NCI-H2081 treated with DMSO at 0.1 percent for 48 hours (cell line): Measurements from ENCODE around the gene RHAG.
"Not testable (repeated sequence)": the region's sequence is repeated elsewhere in the genome, so short reads cannot be mapped to it uniquely, and the experiment has no call there.

Source experiments
- DNase-seq: peaks from one replicate; lab custom pipeline; 2025; lab: John Stamatoyannopoulos, UW

RHAG gene

DNA sequence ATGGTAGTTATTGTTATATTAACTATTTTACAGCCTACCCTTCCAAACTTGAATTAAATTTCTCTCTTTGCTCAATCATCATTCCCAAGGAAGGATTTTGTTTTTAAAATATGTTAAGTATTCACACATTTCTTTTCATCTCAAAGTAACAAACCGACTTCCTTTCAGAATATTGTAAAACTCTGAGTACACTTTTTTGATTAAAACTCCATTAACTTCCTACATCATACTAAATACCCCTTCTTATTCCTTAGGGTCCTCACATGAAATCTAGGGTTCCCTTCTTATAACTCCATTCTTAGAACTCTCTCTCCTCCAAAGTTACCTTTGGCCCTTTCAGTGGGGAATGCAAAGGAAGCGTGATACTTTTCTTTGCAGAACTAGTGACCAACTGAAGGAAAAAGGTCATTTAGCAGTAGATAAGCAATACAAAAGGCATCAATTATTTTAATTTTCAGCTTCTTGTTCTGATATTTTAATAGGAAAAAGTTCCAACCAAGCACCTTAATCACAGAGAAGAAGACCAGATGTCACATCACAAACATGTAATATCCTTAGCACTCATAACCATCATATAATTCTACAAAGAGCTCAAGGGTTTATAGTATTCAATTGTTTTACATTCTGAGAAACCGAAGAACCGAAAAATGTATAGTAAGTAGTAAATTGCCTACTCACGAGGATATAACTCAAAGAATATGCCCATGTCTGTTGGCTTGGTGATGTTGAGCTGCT is 494 bp downstream of the RHAG start:
- DNase-seq: no peak

DNA sequence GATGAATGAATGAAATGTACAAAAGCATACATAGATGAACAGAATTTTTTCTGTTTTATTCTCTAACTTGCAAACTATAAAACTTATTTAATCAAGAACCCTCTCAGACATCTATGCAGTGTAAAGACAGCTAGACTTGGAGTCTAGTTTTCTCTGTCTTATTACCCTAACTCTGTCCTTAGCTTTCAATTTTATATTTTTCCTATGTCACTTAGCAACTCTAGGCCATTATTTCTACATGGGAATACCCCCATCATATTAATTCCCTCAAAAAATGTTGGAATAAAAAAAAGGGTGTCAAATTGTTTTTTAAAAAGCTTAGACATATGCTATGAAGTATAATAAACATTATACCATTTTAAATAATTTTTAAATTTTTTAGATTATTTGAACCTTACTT is 1.2 kb downstream of the RHAG start:
- no peak for DNase-seq

DNA sequence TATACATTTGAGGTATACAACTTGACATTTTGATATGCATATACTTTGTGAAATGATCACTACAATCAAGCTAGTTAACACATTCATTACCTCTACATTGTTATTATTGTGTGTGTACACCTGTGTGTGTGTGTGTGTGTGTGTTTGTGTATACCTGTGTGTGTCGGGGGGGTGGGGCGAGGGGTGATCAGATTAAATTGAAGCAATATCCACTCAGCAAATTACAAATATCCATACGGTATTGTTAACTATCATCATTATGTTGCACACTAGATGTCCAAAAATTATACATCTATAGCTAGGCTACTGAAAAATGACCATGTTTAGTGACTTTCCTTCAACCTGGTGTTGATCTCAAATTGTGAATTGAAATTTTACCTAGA is 1.8 kb downstream of the RHAG start:
- no peak for DNase-seq

DNA sequence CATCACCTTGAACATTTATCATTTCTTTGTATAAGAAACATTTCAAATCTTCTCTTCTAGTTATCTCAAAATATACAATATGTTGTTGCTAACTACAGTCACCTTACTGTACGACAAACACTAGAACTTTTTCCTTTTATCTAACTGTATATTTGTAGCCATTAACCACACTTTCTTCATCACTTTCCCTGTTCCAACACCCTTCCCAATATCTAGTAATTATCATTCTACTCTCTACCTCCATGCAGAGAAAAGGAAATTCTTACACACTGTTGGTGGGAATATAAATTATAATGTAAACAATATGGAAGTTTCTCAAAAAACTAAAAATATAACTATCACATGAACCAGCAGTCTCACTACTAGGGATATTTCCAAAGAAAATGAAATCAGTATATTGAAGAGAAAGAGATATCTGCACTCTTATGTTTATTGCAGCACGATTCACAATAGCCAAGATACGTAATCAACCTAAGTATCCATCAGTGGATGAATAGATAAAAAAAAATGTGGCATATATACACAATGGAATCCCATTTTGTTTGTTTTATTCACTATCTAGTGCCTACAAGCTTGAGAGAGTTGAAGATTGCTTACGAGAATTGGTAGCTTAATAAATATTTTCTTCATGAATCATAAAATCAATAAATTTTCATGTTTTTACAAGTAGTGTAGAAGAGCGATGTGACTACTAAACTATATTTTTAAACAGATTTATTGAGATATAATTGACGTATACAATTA is 2.4 kb downstream of the RHAG start:
- DNase-seq: no peak

DNA sequence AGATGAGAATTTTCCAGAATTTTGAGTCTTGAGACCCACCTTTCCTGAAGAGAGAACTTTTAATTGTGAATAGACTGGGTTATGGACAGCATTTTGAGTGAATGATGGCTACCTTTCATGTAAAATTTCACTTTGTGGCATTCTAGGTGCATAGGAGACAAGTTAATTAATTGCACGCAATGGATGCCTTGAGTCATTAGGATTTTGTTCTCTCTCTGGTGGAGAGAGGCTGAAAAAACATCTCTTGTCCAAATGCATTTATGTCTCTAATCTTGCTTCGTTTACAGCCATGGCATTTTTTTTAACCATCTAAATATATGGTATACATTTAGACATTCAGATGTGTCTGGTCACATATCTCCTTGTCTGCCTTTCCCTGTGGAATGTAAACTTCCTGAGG is 3.1 kb downstream of the RHAG start:
- no peak for DNase-seq

DNA sequence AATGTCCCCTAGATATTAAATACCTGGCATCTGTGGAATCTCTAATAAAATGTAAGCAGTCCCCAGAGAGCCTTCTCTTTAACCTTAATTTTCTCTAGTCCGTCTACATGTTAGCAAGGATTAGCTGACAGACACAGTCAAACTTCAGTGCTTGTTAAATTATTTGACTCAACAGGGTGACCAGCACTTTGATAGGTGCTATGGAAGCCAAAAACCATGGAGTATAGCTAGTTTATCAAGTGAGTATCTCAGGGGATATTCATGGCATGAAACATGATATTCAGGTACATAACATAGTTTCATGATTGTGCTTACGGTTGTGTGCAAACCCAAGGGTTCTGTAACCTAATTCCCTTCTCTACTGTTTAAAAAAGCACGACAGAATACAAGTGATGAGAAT is 3.9 kb downstream of the RHAG start:
- DNase-seq: no peak

DNA sequence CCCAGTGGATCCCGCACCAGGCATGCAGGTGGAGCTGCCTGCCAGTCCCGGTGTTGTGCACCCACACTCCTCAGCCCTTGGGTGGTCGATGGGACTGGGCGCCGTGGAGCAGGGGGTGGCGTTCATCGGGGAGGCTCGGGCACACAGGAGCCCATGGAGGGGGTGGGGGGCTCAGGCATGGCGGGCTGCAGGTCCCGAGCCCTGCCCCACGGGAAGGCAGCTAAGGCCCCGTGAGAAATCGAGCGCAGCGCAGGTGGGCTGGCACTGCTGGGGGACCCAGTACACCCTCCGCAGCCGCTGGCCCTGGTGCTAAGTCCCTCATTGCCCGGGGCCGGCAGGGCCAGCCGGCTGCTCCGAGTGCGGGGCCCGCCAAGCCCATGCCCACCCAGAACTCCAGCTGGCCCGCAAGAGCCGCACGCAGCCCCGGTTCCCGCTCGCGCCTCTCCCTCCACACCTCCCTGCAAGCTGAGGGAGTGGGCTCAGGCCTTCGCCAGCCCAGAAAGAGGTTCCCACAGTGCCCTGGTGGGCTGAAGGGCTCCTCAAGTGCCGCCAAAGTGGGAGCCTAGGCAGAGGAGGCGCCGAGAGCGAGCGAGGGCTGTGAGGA is 7.1 kb downstream of the RHAG start:
- not testable (repeated sequence) for DNase-seq

DNA sequence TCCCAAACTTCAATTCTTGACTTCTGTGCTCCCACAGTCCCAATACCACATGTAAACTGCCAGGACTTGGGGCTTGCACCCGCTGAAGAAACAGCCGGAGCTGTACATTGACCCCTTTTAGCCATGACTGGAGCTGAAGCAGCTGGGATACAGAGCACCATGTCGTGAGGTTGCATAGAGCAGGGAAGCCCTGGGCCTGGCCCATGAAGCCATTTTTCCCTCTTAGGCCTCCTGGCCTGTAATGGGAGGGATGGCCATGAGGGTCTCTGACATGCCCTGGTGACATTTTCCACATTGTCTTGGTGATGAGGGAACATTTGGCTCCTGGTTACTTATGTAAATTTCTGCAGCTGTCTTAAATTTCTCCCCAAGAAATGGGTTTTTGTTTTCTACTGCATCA is 9.8 kb downstream of the RHAG start:
- no peak for DNase-seq

DNA sequence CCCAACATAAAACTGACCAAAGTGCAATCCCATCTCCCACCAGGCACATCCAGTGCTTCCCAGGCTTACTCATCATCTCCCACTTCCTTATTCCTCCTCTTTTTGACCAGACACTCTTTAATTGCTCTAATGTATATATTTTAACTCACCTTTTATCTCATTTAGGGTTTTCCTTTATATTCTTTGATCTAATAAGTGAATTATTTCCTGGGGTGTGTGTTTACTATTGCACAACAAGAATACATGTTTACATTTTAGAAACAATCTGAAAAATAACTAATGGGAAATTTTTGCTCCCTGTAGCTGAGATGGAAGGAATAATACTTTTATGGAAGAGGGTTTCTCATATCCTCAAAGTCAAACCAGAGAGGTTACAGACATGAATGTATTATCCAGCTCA is 18.4 kb downstream of the RHAG start:
- no peak for DNase-seq

DNA sequence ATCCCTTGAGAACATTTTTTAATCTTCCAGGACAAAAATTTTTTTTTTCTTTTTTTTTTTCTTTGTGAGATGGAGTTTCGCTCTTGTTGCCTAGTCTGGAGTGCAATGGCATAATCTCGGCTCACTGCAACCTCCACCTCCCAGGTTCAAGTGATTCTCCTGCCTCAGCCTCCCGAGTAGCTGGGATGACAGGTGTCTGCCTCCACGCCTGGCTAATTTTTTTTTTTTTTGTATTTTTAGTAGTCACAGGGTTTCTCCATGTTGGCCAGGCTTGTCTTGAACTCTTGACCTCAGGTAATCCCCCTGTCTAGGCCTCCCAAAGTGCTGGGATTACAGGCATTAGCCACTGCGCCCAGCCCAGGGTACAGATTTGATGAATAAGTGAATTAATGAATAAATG is 22.5 kb downstream of the RHAG start:
- DNase-seq: not testable (repeated sequence)

DNA sequence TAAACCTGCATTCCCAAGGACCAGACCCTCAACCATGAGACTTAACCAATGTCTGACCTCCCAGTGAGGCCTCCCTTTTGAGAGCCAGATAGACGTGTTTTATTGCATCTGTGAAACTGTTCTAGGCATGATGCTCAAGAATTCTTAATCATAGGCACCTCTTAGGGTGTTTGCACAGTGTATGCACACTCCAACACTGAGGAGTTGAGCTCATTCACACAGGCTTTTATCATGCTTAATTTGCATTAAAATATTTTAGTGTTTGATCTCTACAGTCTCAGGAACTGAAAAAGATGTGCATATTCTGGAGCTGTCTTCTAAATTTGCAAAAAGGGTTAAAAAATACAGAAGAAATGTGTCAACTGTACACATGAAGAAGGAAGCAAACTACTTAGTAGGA is 27.4 kb downstream of the RHAG start:
- no peak for DNase-seq

DNA sequence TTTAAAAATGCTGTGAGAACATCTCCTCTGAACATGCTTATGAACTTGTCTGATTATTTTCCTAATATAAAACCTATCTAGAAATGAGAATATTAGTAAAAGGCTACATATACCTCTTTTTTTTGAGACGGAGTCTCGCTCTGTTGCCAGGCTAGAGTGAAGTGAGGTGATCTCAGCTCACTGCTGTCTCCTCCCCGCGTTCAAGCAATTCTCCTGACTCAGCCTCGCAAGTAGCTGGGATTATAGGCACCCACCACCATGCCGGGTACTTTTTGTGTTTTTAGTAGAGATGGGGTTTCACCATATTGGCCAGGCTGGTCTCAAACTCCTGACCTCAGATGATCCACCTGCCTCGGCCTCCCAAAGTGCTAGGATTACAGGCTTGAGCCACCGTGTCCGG is 28.4 kb downstream of the RHAG start:
- not testable (repeated sequence) for DNase-seq

DNA sequence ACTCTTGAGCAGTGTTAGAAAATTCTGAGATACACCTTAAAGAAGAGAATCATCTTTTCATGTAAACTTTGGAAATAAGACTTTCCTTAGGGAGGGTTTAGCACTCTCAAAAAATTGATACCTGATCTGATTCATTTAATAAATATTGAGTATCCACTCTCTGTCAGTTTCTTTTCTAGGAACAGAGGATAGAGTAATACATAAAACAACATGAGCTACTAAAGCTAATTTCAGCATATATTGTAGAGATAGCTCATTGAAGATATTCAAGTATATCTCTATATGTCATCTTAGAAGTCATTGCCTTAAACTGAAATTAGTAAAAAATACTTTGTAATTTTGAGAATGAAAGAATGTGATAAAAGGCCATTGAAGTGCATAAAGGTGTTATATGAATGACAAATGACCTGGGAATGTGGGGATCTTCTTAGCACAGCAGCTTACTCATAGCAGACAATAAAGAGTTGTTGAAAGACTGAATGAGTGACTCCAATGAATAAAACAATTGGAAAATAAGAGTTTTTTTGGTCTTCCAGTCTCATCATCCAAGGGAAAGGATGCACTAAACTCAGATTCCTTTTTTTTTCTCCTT is 29.2 kb downstream of the RHAG start:
- DNase-seq: no peak

DNA sequence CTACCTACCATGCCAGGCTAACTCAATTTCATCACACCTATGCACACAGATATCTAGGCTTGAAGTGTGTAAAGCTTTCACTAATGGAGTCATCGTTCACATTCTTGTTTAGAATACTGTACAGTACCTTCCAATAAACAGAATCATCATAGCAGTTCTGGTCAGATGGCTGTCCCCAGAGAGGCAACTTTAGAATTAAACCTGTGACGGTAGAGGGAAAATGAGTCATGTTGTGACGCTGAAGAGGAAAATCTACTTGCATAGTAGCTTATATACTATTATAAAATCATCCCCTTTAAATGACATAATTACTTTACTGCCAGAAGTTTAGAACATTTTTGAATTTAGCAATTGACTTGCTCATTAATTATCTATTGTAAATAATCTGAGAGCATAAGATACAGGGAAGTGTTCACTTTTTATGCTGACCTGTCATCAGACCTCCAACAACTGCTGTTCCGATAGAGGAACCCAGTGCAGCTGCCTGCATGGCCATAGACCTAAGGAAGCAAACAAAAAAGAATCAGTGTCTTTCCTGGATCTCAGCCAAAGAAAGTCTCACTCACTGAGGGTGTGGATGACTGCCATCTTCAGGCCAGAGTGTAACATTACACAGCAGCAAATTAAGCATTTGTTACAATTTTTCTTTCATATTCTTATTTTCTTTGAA is 29.8 kb downstream of the RHAG start:
- DNase-seq: peak; percentile 54

DNA sequence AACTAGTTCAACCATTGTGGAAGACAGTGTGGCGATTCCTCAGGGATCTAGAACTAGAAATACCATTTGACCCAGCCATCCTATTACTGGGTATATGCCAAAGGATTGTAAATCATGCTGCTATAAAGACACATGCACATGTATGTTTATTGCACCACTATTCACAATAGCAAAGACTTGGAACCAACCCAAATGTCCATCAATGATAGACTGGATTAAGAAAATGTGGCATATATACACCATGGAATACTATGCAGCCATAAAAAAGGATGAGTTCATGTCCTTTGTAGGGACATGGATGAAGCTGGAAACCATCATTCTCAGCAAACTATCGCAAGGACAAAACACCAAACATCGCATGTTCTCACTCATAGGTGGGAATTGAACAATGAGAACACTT is 32.6 kb downstream of the RHAG start:
- not testable (repeated sequence) for DNase-seq

DNA sequence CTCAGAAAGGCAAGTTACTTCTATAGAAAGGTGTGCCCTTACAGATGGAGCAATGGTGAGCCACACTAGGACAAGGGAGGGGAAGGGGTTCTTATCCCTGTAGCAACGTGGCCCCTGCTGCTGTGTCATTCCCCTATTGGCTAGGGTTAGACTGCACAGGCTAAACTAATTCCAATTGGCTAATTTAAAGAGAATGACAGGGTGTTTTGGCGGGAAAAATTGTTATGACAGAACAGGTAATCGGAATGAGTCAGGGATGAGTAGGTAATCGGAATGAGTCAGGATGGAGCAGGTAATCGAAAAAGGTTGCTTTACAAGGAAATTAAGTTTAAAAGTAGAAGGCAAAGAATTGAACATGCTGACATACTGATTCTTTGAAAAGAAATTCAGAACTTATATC is 49.4 kb downstream of the RHAG start:
- not testable (repeated sequence) for DNase-seq

DNA sequence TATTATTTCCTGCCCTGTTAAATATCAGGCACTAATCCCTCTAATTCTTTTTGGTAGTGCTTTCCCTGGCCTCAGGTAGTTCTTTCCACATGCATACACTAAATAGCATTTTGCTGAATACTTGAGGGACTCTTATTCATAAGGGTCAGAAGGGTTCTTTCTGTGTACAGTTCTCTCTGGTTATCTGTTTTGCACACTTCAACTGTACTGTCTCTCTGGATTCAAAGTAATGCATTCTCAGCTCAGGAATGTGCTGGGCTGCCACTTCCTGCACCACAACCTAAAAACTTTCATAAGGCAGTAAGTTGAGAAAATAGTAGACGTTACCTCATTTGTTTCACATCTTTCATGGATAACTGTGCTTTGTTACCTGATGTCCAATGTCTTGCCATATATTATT is 54.1 kb downstream of the RHAG start:
- DNase-seq: no peak

DNA sequence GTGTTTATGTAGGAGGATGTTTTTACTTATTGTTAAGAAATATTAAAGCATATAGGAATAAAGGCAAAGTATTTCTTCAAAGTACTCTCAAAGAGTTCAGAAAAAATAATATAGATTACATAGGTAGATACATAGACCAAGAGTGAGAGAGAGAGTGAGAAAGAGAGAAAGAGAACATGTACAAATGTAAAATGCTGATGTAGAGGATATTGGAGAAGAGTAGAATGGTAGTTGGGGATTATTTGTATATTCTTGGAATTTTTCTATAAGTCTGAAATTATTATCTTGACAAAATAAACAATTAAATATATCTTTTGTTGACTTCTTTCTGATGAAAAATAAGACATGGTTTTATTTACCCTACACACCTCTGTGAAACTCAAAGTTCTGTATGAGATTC is 57.0 kb downstream of the RHAG start:
- DNase-seq: no peak

DNA sequence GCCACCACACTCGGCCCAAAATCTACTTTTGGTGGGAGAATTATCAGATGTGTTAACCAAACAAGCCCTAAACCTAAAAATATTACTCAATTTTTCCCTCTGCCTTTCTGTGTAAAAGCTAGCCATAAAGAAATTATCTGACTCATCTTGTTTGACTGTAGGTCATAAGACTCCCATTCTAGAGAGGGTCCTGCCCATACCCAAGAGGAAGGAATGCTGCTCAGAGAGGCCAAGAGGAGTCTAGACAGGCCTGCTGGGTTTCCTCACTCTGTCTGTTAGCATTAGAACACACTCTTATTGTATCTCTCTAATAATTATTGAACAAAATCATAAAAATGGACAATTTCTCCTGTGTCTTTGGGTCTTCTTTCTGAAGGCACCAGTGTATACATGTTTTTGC is 60.0 kb downstream of the RHAG start:
- DNase-seq: no peak

DNA sequence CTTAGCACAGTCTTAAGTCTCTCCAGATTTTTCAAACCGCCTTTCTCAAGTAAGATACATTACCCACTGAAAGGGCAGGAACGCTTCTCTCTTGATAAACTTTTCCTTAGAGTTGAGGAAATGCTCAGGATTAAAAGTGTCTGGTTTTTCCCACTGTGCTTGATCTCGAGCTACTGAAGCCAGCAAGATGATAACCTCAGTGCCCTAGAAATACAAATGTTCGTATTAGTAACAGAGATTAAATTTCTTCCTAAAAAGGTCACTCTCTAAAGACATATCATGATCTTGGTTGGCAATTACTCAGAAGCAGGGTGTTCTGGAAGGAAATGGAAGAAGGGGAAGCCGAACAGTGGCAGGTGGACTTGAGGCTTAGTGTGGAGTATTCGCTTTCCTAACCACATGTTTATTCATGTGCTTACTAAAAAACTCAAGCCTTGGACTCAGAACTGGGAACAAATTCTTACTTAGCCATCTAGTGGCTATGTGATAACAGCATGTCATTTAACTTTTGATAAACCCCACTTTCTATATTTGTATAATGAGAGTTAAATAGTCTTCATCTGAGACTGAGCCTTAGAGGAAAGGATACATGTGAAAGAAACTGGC is 66.1 kb downstream of the RHAG start:
- DNase-seq: no peak

DNA sequence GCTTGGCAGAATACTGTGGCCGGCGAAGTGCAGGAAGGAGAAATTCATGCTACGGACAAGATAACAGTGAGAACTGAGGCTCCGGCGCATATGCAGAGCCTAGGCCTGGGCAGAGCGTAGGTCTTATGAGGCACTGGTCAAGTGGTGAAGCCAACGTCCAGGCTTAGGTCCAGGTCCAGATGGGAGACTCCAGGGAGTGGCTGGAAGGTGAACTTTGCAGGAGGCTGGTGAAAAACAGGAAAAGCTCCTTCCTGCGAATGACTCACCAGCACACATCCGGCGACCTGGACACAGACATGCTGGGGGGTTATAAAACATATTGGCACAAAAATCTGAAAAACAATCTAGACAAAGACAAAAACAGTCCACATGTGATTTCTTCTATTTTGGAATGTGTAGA is 70.8 kb downstream of the RHAG start:
- DNase-seq: no peak

DNA sequence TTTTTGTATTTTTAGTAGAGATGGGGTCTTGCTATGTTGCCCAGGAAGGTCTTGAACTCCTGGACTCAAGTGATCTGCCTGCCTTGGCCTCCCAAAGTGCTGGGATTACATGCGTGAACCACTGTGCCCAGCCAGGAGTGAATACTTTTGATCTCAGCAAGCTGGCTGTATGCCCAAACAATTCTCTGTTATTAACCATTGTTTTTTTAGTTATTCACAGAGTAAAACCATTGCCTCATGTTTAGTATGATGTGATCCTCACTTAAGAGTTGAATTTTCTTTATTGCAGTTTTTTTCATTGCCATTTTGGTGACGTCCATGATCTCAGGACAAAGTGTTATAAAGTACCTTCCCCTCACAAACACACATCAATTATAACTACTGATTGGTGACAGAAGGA is 71.4 kb downstream of the RHAG start:
- no peak for DNase-seq
